OCI-LY1 (cell line): ENCODE results near the gene MT4.
"Not testable (repeated sequence)": the region's sequence is repeated elsewhere in the genome, so short reads cannot be mapped to it uniquely, and the experiment has no call there.

ENCODE experiments used
- H2AFZ ChIP-seq: fragments of 200-600 bp; sonication (generic), shearing (Covaris generic); 2 replicates; pipeline ENCODE4 v1.6.0; 2014; ENCODE audit warnings: antibody characterized with exemption, mild to moderate bottlenecking, low read length
- H3F3A ChIP-seq: fragments of 200-600 bp; sonication (generic), shearing (Covaris generic); 2 replicates; pipeline ENCODE4 v1.6.0; 2014; ENCODE audit warnings: mild to moderate bottlenecking, antibody characterized with exemption, low read length, moderate library complexity; ENCODE audit not compliant: insufficient read depth
- H3K27ac ChIP-seq: fragments of 200-600 bp; sonication (generic); 2 replicates; pipeline ENCODE4 v1.5.1; 2014; ENCODE audit warnings: low read length, mixed run types, mild to moderate bottlenecking, low read depth; ENCODE audit not compliant: poor library complexity, severe bottlenecking
- H3K27me3 ChIP-seq: fragments of 200-600 bp; sonication (generic); 2 replicates; pipeline ENCODE4 v1.6.0; 2014; ENCODE audit warnings: antibody characterized with exemption, mild to moderate bottlenecking, low read length, moderate library complexity; ENCODE audit not compliant: insufficient read depth
- H3K36me3 ChIP-seq: fragments of 200-600 bp; sonication (generic); 2 replicates; pipeline ENCODE4 v1.6.1; 2014; ENCODE audit warnings: mild to moderate bottlenecking, antibody characterized with exemption, low read length, moderate library complexity, mixed read lengths; ENCODE audit not compliant: insufficient read depth
- H3K4me1 ChIP-seq: fragments of 200-600 bp; sonication (generic); 2 replicates; pipeline ENCODE4 v1.5.1; 2014; ENCODE audit warnings: mild to moderate bottlenecking, low read length, moderate library complexity; ENCODE audit not compliant: insufficient read depth, severe bottlenecking
- H3K4me2 ChIP-seq: fragments of 200-600 bp; sonication (generic), shearing (Covaris generic); 2 replicates; pipeline ENCODE4 v1.6.1; 2014; ENCODE audit warnings: low read length
- H3K4me3 ChIP-seq: fragments of 200-600 bp; sonication (generic); 2 replicates; pipeline ENCODE4 v1.5.1; 2014; ENCODE audit warnings: low read length, low read depth, mild to moderate bottlenecking, mixed read lengths; ENCODE audit not compliant: poor library complexity, severe bottlenecking
- H3K79me2 ChIP-seq: fragments of 200-600 bp; shearing (Covaris generic); 2 replicates; pipeline ENCODE4 v1.6.1; 2016; ENCODE audit warnings: mixed run types, low read length, mixed read lengths; ENCODE audit not compliant: insufficient read depth
- H3K9ac ChIP-seq: fragments of 200-600 bp; sonication (generic), shearing (Covaris generic); 2 replicates; pipeline ENCODE4 v1.6.1; 2014; ENCODE audit warnings: mild to moderate bottlenecking, low read length, mixed read lengths
- H3K9me2 ChIP-seq: fragments of 200-600 bp; sonication (generic), shearing (Covaris generic); 2 replicates; pipeline ENCODE4 v1.6.1; 2014; ENCODE audit warnings: low read depth, mild to moderate bottlenecking, low read length, mixed read lengths
- H3K9me3 ChIP-seq: fragments of 200-600 bp; shearing (Covaris generic); 2 replicates; pipeline ENCODE4 v1.6.1; 2014; ENCODE audit warnings: low read length, mixed read lengths
- H4K20me1 ChIP-seq: fragments of 200-600 bp; sonication (generic), shearing (Covaris generic); 2 replicates; pipeline ENCODE4 v1.6.0; 2016; ENCODE audit warnings: mild to moderate bottlenecking, low read length; ENCODE audit not compliant: insufficient read depth
- EZH2 ChIP-seq: fragments of 200-600 bp; sonication (generic), shearing (Covaris generic); IDR thresholded peaks from 2 replicates; pipeline ENCODE4 v1.8.0; 2017; ENCODE audit warnings: borderline replicate concordance, mixed run types, mild to moderate bottlenecking, antibody characterized with exemption, low read length, moderate library complexity, mixed read lengths
- TF ChIP-seq, protein P1 (sequence below): fragments of 200-600 bp; sonication (generic), shearing (Covaris generic); IDR thresholded peaks from 2 replicates; pipeline ENCODE4 v1.5.1; 2017; ENCODE audit warnings: mild to moderate bottlenecking, antibody characterized with exemption, low read length, moderate library complexity, mixed read lengths

The MT4 gene

DNA sequence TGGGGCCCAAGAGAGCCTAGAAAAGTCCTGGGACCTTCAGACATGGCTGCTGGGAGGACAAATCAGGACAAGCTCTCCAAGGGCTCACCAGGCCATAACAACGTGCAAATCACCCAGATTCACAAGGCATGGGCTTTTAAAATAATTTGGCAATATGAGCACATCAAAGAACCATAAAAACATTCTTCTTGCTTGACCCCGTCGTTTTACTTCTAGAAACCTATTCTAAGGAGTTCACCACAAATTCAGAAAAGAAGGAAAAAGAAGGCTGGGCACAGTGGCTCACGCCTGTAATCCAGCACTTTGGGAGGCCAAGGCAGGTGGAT lies 12.4 kb downstream of the MT4 start:
- Histone ChIP-seq H3K9me2 (no peaks in the 10 kb centered on the region), H3K27ac (no peak overlapping the region), H3K4me3 (no peak overlapping the region), H3K27me3 (no peaks in the 10 kb centered on the region; the same call in 1 of the 2 replicates), H3K36me3 (no peaks in the 10 kb centered on the region), H4K20me1 (no peaks in the 10 kb centered on the region), H3K79me2 (no peaks in the 10 kb centered on the region), H3K4me2 (no peak overlapping the region), H3K9me3 (no peaks in the 10 kb centered on the region), H2AFZ (no peak overlapping the region), H3F3A (peaks cover 5% of the 10 kb centered on the region; the same call in 1 of the 2 replicates), H3K4me1 (no peaks in the 10 kb centered on the region), H3K9ac (no peak overlapping the region)
- TF ChIP-seq EZH2: no peak

DNA sequence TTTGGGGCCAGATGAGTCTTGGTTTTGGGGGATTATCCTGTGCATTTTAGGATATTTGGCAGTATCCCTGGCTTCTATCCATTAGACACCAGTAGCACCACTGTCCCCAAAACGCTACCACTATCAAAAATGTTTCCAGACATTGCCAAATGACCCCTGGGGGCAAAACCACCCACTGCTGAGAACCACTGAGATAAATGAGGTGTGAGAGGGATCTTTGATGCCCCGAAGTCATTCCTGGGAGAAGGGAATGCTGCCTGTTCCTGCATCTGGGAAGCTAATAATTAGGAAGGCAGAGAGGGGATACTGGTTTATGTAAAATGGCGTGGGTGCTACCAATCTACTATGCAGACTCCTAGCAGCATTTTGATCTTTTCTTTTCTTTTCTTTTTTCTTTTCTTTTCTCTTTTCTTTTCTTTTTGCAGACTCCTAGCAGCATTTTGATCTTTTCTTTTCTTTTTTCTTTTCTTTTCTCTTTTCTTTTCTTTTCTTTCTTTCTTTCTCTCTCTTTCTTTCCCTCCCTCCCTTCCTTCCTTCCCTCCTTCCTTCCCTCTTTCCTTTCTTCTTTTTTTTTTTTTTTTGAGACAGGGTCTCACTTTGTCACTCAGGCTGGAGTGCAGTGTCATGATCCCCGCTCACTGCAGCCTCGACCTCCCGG lies 15.6 kb downstream of the MT4 start:
- Histone ChIP-seq H3K36me3 (no peaks in the 10 kb centered on the region), H3K9me3 (no peaks in the 10 kb centered on the region), H3K4me2 (no peak overlapping the region), H3K9ac (no peak overlapping the region), H2AFZ (no peak overlapping the region), H3F3A (0 out of 2 replicates have a peak, but pooled peaks cover 5% of the 10 kb centered on the region), H3K4me3 (no peak overlapping the region), H4K20me1 (no peaks in the 10 kb centered on the region), H3K79me2 (no peaks in the 10 kb centered on the region), H3K9me2 (no peaks in the 10 kb centered on the region), H3K27ac (no peak overlapping the region), H3K27me3 (no peaks in the 10 kb centered on the region), H3K4me1 (no peaks in the 10 kb centered on the region)
- no peak for TF ChIP-seq EZH2
- TF ChIP-seq, protein P1, sequence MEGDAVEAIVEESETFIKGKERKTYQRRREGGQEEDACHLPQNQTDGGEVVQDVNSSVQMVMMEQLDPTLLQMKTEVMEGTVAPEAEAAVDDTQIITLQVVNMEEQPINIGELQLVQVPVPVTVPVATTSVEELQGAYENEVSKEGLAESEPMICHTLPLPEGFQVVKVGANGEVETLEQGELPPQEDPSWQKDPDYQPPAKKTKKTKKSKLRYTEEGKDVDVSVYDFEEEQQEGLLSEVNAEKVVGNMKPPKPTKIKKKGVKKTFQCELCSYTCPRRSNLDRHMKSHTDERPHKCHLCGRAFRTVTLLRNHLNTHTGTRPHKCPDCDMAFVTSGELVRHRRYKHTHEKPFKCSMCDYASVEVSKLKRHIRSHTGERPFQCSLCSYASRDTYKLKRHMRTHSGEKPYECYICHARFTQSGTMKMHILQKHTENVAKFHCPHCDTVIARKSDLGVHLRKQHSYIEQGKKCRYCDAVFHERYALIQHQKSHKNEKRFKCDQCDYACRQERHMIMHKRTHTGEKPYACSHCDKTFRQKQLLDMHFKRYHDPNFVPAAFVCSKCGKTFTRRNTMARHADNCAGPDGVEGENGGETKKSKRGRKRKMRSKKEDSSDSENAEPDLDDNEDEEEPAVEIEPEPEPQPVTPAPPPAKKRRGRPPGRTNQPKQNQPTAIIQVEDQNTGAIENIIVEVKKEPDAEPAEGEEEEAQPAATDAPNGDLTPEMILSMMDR: no peak

DNA sequence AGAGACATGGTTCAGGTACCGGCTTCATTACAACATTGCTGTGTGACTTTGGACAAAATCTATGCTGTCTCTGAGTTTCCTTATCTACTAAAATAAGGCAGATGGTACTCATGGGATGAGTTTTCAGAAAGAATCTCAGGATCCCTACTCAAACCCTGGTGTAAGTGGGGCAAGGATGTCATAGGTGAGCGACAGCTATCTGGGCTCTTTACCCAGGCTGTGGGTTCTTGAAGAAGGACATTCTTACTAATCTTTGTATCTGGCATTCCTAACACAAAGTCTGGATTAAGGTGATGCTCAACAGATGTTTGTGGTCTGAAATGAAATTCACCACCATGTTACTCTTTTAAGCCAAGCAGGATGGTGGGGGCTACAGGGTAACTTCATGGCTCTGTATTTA lies 18.0 kb downstream of the MT4 start:
- not testable (repeated sequence) for H3K4me3 ChIP-seq, H3K36me3 ChIP-seq, H3K27me3 ChIP-seq, H3K9me3 ChIP-seq, H3K79me2 ChIP-seq, H3K27ac ChIP-seq, H3K9ac ChIP-seq, H4K20me1 ChIP-seq, H3K9me2 ChIP-seq, H2AFZ ChIP-seq, H3K4me1 ChIP-seq, H3F3A ChIP-seq, H3K4me2 ChIP-seq

DNA sequence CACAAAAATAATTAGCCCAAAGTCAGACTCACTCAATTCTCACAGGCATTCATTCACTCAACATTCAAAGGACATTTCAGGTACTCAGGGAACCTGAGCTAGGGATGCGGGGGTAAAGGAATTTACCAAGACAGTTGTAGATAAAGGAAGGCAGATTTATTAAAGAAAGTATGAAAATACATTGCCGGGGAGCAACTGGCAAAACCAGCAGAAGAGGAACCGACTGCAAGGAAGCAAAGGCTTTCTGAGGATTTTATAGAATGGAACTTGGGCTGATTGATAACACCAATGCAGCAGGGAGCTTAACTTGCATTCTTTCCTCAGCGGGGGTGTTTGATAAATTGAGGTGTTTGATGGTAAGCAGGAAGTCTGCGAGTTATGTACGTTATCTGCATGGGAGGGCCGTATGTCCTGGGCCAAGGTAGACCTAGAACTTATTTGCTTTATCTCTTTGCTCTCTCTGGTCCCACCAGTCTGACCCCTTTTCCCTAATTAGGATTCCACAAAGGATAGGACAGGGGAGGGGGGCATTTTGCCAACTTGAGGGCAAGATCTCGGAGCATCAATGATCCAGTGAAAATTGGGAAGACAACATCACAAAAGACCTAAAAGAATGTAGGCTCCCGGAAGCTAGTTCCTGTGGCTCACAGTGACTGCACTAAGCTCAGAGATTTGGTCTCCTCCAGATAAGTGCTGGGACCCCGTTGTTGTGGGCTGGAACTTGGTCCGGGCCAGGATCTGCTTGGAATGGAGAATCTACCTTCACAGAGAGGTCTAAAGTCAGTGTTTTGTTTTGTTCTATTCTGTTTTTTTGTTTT lies 18.7 kb downstream of the MT4 start:
- H3F3A ChIP-seq: 0 out of 2 replicates have a peak, but pooled peaks cover 4% of the 10 kb centered on the region
- H3K27me3 ChIP-seq: no peaks in the 10 kb centered on the region
- no peak overlapping the region for H3K4me2 ChIP-seq
- H3K4me1 ChIP-seq: no peaks in the 10 kb centered on the region
- H2AFZ ChIP-seq: no peak overlapping the region
- H3K9me3 ChIP-seq: no peaks in the 10 kb centered on the region
- H4K20me1 ChIP-seq: no peaks in the 10 kb centered on the region
- no peak overlapping the region for H3K27ac ChIP-seq
- H3K4me3 ChIP-seq: no peak overlapping the region
- H3K36me3 ChIP-seq: no peaks in the 10 kb centered on the region
- H3K79me2 ChIP-seq: no peaks in the 10 kb centered on the region
- no peak overlapping the region for H3K9ac ChIP-seq
- TF ChIP-seq, protein P1: no peak
- TF ChIP-seq EZH2: no peak
- H3K9me2 ChIP-seq: no peaks in the 10 kb centered on the region
